Measurements from ENCODE around the gene FNDC3B. TPM values are rescaled to one million over a fixed set of nuclear protein-coding genes. Genes with fewer than 3 reads are reported as not detected.

FNDC3B gene
- total and polyA plus RNA-seq, 10 donors = 3.1 to 149 (median 103) TPM

DNA sequence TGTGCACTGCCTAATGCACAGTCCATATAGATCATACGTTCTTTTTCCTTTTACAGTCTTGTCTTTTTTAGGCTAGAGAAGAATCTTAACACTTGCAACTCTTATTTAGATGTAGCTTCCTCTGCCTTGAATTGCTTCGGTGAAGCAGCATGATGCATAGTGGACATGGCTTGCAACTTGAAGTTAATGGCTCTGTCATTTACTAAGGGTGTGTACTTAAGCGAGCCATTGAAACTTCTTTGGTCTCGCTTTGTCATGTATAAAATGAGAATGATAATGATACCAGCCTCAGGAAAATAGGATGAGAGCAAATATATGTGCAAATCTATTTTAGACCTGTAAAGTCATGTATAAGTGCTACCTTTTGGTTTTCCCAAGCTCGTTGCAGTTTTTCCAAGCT lies 261.5 kb downstream of the FNDC3B start:
- Histone ChIP-seq H3K4me3 (no peak overlapping the region), H3K4me1 (peaks cover 0 to 8% (median 0%) of the 10 kb centered on the region in 6 donors), H3K27ac (no peak overlapping the region), H3K9me3 (no peaks in the 10 kb centered on the region), H3K36me3 (peaks cover 0 to 87% (median 12%) of the 10 kb centered on the region in 6 donors), H3K27me3 (replicated peaks in 1 of 7) (no peaks in the 10 kb centered on the region)
- 76 to 87% (median 84%) methylated on average over 5 of the region's 5 CpGs for WGBS, 5 donors
- intact Hi-C loops (cut with DNase I; ENCODE audit: low total_unique reads) = no loop called here
- no peak for TF ChIP-seq POLR2A (IDR thresholded peaks at IDR 0.05)
- no peak for DNase-seq

DNA sequence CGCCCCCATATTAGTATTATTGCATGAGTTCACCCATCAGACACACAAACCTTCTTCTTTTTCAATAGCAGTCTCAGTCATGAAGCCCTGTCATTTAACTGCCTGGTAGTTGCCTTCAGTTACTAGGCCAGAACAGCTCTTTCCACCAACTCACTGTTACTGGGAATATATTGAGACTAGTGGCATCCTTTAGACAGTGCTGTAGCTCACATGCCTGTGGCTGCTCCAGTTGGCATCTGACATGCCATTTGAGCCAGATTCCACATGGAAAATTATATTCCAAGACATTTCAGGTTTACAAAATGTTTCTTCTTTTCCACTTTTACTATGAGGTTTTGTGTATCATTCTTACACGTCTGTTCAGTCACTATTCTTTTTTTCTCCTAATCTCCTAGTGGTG lies 262.8 kb downstream of the FNDC3B start:
- H3K9me3 ChIP-seq = no peaks in the 10 kb centered on the region
- WGBS, 5 donors = 93 to 98% (median 95%) methylated on average over 2 of the region's 2 CpGs
- DNase-seq = no peak
- H3K27ac ChIP-seq = no peak overlapping the region
- intact Hi-C loops (cut with DNase I; ENCODE audit: low total_unique reads) = no loop called here
- H3K4me1 ChIP-seq = no peaks in the 10 kb centered on the region
- TF ChIP-seq, protein P1, sequence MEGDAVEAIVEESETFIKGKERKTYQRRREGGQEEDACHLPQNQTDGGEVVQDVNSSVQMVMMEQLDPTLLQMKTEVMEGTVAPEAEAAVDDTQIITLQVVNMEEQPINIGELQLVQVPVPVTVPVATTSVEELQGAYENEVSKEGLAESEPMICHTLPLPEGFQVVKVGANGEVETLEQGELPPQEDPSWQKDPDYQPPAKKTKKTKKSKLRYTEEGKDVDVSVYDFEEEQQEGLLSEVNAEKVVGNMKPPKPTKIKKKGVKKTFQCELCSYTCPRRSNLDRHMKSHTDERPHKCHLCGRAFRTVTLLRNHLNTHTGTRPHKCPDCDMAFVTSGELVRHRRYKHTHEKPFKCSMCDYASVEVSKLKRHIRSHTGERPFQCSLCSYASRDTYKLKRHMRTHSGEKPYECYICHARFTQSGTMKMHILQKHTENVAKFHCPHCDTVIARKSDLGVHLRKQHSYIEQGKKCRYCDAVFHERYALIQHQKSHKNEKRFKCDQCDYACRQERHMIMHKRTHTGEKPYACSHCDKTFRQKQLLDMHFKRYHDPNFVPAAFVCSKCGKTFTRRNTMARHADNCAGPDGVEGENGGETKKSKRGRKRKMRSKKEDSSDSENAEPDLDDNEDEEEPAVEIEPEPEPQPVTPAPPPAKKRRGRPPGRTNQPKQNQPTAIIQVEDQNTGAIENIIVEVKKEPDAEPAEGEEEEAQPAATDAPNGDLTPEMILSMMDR (IDR thresholded peaks at IDR 0.05 in 8 of 11, conservative IDR thresholded peaks at IDR 0.05 in 3 of 11) = no peak
- TF ChIP-seq POLR2AphosphoS5 (IDR thresholded peaks at IDR 0.05) (no peak), POLR2A (IDR thresholded peaks at IDR 0.05) (no peak)
- H3K36me3 ChIP-seq = peaks cover 0 to 85% (median 11%) of the 10 kb centered on the region in 6 donors
- no peaks in the 10 kb centered on the region for H3K27me3 ChIP-seq (replicated peaks in 1 of 7)
- H3K4me3 ChIP-seq = no peak overlapping the region

DNA sequence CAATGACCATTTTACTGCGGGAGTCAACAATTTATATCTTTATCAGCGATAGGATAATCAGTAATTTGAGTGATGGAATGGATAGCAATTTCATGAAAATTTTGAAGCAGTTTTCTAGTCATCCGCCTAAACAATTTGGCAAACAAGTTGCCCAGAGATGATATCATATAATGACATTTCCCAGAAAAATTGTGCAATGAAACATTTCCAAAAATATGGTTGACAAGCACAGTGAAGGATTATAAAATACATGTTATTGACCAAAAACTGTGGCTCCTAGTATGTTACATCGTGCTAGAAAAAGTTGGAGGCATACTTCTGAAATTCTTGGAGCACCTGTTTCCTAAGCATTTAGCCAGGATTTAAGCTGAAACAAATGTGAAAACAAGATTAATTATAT lies 263.8 kb downstream of the FNDC3B start:
- Histone ChIP-seq H3K4me1 (no peaks in the 10 kb centered on the region), H3K9me3 (no peaks in the 10 kb centered on the region), H3K36me3 (peaks cover 0 to 85% (median 14%) of the 10 kb centered on the region in 6 donors), H3K27ac (no peak overlapping the region), H3K27me3 (replicated peaks in 1 of 7) (no peaks in the 10 kb centered on the region), H3K4me3 (no peak overlapping the region)
- intact Hi-C loops (cut with DNase I; ENCODE audit: low total_unique reads) = no loop called here
- DNase-seq = no peak
- TF ChIP-seq POLR2AphosphoS5 (IDR thresholded peaks at IDR 0.05) = no peak
- no peak for TF ChIP-seq POLR2A (IDR thresholded peaks at IDR 0.05)
- TF ChIP-seq, protein P1 (IDR thresholded peaks at IDR 0.05 in 8 of 11, conservative IDR thresholded peaks at IDR 0.05 in 3 of 11) = no peak
- 84 to 93% (median 87%) methylated on average over 4 of the region's 4 CpGs for WGBS, 5 donors

DNA sequence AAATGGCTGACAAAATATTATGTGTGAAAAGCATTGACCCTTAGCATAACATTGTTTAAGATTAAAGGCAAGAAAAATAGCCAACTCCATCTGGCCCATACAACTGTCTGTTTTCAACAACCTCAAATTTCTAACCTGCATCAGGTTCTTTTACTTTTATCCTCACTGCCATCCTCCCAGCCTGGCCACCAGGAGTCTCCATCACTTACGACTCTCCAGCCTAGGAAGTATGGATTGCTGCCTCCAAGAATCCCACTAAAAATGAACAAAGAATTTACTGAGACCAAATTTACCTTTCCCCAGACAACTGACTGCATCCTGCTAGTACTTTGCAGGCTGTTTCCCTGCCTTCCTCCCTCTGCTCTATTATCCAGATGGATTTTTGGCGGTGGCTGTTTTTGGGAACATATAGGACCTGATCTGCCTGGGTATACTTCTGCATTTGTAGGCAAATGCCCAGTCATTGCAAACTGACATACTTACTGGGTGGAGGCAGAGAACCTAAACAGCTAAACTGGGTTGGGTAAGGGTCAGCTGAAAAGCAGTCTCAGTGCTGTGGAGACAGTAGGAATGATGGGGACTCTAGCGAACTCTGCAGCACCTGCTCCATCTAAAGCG lies 264.7 kb downstream of the FNDC3B start:
- TF ChIP-seq POLR2A (IDR thresholded peaks at IDR 0.05) = no peak
- no peak for TF ChIP-seq POLR2AphosphoS5 (IDR thresholded peaks at IDR 0.05)
- TF ChIP-seq, protein P1 (IDR thresholded peaks at IDR 0.05 in 8 of 11, conservative IDR thresholded peaks at IDR 0.05 in 3 of 11) = no peak
- Histone ChIP-seq H3K4me3 (no peak overlapping the region), H3K27me3 (replicated peaks in 1 of 7) (no peaks in the 10 kb centered on the region), H3K4me1 (no peaks in the 10 kb centered on the region), H3K36me3 (peaks cover 0 to 85% (median 15%) of the 10 kb centered on the region in 6 donors), H3K27ac (no peak overlapping the region), H3K9me3 (no peaks in the 10 kb centered on the region)
- DNase-seq = no peak
- WGBS, 5 donors = 93 to 97% (median 95%) methylated on average over 4 of the region's 4 CpGs
- intact Hi-C loops (cut with DNase I; ENCODE audit: low total_unique reads) = no loop called here
